ENCODE measurements around the gene ANKRD12.

The ANKRD12 gene

DNA sequence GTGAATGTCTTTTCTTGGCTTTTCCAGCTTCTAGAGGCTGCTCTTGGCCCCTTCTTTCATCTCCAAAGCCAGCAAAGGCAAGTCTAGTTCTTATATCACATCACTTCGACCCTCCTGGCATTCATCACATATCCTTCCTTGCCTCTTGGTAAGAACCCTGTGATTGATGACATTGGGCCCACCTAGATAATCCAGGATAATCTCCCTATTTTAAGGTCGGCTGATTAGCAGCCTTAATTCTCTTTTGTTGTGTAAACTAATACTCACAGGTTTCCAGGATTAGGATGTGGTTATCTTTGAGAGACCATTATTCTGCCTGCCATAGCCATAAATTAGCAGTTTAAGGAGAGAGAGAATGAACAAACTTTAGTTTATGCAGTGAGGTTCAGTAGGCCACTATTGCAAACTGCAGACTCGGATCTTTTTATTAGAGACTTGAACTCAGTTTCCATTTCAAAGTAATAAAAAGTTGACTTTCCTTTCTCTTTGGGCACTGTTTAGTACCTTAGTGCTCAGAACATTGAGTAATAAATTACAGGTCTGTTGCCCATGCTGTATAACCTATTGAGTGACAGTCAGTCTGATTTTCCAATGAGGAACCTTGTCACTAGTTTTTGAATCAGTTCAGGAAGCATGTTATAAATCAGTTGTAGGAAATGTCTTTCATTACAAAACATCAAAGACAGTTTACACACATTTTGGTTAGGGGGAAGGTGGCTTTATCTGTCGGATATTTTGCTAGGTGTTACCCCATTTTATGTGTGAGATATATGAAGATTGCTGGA lies 29.6 kb upstream of the ANKRD12 start:
- DNase-seq (ENCODE audit: low read depth), result no peak

DNA sequence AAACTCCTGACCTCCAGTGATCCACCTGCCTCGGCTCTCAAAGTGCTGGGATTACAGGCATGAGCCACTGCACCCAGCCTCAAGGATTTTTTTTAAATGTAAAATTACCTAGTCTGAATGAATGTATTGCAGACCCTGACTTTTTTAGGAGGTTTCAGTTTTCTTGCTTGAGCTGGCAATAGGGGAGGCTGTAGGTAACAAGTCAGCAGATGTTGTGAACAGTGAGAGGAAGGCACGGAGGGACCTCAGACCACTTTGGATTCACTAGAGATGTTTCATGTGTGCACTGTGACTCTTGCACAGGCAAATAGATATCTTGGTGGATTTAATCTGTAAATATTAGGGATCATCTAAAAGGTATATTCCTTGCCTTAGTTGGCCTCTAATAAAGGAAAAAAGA lies 27.7 kb upstream of the ANKRD12 start:
- DNase-seq (ENCODE audit: low read depth), result no peak

DNA sequence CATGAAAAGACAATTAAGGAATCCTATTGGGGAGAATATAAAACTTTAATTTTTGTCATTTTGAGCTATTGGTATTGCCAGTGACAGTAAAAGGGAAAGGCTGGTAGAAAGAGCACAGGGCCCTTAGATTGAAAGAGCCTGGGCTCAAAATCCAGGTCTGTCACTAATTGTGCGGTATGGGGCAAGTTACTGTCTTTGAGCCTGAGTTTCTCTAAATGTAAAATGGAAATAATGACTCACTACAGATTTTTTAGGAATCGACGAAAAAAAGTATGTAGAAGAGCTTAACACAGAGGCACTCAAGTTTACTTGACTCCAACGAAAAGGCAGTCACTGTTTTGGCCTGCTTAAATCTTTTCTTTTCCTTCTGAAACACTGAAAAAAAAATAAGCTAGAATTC lies 27.1 kb upstream of the ANKRD12 start:
- no peak for DNase-seq (ENCODE audit: low read depth)

DNA sequence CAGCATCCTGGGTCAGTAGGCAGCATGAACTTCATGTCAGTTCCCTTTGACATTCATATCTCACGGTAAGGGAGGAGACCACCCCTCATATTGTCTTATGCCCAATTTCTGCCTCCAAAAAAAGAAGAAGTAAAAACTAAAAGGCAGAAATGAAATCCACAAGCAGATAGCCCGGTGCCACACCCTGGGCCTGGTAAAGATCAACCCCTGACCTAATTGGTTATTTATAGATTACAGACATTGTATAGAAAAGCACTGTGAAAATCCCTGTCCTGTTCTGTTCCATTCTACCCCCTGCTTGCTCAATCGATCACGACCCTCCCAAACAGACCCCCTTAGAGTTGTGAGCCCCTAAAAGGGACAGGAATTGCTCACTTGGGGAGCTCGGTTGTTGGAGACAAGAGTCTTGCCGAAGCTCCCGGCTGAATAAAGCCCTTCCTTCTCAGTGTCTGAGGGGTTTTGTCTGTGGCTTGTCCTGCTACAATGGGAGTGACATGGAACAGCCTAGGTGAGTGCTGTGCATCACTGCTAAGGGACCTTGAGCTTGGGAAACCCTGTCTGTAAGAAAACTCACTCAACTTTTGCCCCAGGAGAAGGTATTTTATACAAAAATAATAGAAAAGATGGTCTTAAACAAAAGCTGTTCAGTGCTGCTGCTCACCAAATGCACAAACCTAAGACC lies 23.0 kb upstream of the ANKRD12 start:
- DNase-seq (ENCODE audit: low read depth), result no peak

DNA sequence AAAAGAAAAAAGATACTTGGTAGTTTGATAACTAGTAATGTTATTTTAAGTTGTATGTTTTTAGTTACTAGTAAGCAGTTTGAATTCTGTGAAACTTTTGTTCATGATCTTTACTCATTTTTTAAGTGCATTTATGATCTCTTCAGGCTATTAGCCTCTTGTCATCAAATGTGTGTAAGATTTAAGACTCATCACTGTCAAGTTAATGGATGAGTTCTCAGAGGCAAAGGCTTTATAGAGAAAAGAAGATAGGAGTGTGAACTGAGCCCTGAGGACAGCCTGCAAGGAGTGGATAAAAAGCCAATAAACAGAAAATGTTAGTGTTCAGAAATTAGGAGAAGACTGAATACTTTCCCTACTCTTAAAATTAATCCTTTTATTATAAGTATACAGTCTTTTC lies 20.6 kb upstream of the ANKRD12 start:
- DNase-seq (ENCODE audit: low read depth), result no peak

DNA sequence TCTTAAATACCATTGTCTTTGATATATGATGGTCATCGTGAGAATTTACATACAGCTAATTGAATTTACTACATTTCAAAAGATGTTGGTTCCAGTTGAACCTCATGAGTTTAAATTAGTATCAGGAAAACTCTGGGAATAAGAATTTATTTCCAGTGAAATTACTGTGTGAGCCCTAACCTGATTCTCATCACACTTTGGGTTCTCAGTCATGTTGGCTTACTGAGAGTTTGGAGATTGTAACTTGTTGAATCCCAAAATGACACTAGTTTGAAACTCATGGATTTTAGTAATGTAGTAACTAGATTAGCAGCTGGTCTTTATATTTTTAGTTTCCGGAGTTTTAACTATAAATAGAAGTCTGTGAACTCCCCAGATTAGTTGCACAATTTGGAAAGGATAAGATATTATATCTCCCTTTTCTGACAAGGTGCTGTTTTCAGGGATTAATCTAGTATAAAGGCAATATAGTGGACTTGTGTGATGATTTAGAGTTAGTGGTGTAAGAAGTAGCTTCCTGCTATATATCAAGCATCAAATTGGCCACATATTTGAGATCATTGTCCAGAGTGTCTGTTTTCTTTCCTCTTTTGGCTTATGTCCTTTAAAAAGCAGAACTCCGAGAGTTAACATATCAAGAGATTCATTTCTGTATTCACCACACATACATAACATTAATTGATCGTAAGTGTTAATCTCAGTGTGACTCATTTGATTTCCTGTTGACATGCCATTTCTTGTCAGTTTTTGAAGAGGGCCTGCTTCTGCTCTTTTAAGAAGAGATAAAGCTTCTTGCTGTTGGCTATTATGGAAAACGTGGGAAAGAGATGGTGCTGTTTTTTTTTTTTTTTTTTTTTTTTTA lies 18.4 kb upstream of the ANKRD12 start:
- no peak for DNase-seq (ENCODE audit: low read depth)

DNA sequence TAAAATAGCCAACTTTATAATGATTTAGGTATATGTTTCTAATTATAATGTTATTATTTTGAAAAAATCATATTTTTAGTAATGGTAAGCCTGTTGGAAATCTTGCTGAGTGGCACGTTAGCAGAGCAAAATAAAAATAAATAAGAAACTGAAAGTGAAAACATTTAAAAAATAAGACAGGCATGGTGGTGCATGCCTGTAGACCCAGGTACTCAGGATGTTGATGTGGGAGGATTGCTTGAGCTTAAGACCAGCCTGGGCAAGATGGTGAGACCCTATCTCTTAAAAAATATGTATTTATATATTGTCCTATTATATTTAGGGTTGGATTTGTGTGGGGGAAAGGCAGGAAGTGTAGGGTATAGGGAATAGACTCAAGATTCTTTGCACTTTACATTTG lies 15.8 kb upstream of the ANKRD12 start:
- DNase-seq (ENCODE audit: low read depth), result no peak

DNA sequence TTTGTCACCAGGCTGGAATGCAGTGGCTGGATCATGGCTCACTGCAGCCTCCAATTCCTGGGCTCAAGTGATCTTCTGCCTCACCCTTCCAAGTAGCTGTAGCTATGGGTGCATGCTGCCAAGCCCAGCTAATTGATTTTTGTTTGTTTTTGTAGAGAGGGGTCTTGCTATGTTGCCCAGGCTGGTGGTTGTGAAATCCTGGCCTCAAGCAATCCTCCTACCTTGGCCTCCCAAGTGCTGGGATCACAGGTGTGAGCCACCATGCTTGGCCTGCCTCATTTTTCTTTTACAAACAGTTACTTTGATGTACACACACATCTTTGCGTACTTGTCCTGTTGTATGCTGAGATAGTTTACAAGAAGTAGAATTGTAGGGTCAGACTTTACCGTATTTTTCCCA lies 13.1 kb upstream of the ANKRD12 start:
- no peak for DNase-seq (ENCODE audit: low read depth)

DNA sequence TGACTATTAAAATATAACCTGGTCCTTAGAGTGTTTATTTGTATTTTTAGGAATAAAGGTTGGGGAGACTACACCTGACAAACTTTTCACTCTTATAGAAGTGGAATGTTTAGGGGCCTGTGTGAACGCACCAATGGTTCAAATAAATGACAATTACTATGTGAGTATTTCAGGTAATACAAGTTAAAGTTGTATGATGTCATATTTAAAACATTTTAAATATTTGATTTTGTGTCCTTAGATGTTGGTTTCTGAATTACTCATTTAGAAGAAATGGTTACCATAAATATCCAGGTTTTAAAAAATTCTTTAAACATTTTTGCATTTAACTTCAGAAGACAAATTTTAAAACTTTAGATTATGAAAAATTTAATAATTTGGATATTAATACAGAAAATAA lies 11.8 kb upstream of the ANKRD12 start:
- no peak for DNase-seq (ENCODE audit: low read depth)

DNA sequence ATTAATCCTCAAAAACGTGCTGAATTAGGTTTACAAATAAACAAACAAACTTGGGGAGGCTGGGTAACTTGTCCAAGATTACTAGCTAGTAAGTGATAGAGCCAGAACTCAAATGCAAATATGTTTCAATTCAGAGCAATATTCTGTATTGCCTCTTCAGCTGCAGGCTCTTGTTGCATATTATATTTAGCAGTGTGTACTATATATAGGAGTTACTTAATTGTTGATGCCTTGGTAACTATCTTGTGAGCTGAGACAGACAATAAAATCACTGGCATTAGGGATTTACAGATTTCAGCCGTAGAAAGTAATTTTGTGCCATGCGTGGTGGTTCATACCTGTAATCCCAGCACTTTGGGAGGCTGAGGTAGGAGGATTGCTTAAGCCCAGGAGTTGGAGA lies 10.2 kb upstream of the ANKRD12 start:
- no peak for DNase-seq (ENCODE audit: low read depth)

DNA sequence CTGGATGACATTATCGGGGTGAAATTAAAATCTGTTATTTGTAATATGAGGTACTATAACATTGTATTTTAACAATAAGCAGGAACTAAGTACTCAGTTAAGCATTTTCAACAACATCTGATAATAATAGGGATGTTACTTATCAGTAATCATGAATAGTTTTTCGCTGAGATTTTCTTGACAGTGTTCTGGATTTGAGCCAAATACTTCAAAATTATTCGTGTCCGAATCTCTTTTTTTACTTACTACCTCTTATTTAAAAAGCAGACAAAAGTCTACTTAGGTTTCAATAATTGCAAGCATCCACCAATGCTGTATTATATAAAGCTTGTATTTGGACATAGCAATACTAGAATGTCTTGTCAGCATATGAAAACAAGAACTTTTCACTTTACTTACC lies 6.4 kb upstream of the ANKRD12 start:
- no peak for DNase-seq (ENCODE audit: low read depth)

DNA sequence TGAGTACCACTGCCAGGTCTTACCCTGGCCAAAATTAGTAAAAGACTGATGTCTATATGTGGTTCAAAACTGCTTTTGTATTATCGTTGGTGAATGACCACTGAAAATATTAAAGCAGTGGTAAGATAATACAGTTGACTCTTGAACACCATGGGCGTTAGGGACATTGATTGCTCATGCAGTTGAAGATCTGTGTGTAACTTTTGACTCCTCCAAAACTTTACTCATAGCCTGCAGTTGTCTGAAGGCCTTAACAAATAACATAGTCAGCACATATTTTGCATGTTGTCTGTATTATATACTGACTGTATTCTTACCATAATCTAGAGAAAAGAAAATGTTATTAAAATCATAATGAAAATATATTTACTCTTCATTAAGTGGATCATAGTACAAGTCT lies 5.8 kb upstream of the ANKRD12 start:
- no peak for DNase-seq (ENCODE audit: low read depth)

DNA sequence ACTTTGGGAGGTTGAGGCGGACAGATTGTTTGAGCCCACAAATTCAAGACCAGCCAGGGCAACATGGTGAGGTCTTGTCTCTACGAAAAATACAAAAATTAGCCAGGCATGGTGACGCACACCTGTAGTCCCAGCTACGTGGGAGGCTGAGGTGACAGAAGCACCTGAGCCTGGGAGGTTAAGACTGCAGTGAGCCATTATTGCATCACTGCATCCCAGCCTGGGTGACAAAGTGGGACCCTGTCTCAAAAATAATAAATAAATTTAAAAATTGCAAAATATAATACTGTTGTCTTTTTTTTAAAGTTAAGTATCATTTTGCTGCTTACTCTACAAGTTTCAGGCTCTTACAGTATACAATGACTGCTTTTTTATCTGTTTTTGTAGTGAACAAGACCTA lies 4.0 kb upstream of the ANKRD12 start:
- no peak for DNase-seq (ENCODE audit: low read depth)

DNA sequence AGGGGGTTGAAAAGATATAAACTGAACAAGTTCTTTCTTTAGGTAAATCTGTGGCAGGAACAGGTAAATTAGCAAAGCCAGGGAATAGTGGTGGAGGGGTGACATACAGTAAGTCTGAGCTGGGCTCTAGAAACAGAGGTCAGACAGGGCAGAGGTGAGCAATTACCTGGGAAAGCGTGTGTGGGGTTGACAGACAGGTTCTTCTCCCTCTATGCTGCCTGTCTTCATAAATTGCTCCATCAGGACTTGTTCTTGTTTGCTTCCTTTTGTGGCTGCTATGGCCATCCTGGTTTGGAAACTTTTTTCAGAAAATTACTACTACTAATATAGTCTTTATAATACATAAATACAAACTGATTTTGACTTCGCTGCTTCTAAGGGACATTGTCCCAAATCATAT lies 3.4 kb upstream of the ANKRD12 start:
- DNase-seq (ENCODE audit: low read depth), result no peak

DNA sequence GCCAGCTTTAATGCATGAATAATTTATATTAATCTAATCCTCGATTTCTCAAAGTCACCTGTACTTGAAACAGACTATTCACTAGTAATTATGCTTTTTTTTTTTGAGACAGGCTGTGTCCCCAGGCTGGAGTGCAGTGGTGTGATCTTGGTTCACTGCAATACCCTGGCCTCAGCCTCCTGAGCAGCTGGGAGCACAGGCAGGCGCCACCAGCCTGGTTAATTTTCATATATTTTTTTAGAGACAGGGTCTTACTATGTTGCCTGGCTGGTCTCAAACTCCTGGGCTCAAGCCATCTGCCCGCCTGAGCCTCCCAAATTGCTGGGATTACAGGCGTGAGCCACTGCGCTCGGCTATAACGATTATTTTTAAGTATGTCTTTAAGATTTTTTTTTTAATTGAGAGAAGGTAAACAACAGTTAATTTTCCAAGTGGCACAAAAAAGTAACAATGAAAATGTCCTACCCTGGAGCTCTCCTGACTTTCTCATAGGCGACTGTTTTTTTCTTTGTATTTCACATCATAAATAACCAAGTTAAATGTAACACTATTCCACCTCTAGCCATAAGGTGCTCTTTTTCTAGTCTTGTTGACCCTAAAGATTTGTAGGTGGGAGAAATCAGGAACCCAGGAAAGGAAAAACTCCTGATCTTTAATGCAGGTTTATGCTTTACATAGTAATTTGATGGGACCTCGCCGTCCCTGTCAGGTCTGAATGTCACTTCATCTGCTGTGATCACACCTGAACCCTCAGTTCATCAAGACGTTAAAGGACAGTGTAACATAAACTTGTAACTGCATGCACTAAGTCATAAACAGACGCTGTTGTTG lies 1.3 kb upstream of the ANKRD12 start:
- DNase-seq (ENCODE audit: low read depth), result no peak

DNA sequence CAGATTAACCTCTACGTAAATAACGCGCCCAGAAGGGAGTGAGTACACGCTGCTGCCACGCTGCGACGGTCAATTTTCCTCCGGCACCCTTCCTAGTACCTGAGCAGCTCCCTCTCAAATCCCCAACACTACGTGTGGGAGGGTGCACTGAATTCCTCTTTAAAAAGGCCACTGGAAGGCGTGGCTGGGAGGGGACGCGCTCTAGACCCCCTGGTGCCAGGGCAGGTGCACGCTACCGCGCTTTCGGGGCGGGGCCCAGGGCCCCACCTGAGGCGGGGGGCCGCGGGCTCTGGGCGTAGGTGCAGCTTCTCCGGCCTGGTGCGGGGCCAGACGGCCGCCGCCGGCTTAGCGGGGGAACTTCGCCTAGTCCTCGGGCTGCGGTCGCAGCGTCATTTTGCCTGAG lies 668 bp upstream of the ANKRD12 start:
- no peak for DNase-seq (ENCODE audit: low read depth)

DNA sequence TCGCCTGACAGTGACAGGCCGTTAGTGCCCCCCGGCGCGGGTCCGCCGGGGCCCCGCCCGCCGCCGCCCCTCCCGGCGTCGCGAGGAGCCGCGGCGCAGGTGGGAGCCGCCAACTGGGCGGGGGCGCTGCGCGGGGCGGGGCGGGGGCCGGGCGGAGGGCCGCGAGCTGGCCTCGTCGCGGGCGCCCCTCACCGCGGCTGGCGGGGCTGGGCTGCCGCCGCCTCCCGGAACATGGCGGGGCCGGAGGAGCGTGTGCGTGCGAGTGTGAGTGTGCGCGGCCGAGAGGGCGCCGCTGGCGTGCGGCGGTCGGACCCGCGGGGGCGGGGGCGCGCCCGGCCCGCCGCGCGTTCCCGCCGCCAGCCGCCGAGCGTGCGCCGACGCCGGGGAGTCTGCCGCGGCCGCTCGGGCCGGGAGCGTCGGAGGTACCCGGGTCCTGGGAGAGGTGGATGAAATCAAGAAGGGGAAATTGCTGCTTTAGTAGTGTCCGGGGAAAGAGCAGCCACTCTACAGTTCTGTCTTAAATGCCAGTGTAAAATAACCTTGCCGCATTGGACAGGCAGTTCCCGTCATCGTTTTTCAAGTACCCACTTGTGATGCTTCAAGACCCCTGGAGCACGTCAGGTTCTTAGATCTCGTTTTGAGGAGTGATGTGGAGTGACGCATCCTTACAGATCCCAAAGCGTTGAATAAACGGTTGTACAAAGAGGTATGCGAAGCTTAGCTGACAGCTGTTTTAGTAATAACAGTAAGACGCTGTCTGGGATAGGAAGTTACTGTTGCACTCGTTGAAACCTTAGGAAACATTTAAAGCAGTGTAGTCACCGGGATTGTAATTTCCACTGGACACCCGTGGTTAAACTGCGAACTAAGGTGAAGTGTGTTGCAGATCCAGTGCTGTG lies 836 bp downstream of the ANKRD12 start:
- DNase-seq (ENCODE audit: low read depth), result peak; percentile 49

DNA sequence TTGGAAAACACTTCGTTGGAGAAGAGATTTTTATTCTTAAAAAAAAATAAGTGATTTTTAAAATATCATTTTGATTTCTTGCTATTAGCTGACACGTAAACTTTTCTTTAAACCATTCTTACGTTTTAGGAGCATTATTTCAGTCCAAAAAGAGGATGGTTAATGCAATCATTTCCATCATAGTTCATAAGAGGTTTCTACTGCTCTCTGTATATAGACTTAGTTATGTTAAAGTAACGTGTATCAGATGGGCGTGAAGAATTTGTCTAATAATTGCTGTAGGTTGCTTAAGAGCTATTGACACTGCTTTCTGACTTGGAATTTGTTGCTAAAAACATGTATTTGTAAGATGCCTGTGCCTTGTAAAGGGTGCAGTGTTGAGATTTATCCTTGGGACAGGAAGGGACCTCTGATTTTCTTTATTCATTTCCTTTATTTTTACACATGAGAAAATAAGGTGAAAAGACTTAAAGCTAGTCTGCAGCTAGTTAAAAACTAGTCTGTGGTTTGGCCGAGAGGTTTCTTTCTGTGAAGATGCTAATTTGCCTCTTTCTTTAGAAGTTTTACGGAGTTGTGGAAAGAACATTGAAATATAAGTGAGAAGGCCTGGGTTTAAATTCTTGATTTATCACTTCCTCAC lies 2.9 kb downstream of the ANKRD12 start:
- DNase-seq (ENCODE audit: low read depth), result no peak

DNA sequence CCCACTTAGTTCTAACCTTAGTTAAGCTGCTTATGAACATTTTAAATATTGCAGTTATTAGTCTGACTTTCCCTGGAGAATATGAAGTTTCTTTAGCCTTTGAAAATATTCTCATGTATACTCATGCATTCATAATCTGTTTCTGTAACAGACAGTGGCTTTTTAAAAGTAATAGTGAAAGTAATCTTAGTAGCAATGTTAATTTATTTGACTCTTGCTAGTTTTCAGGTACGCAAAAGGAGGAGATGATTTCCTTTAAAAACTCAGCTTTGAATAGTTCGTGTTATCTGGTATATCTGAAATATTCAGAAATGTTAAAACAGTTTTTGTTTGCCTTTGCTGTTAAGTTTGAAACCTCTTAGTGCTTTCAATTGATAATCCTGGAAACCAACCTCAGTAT lies 3.8 kb downstream of the ANKRD12 start:
- no peak for DNase-seq (ENCODE audit: low read depth)

DNA sequence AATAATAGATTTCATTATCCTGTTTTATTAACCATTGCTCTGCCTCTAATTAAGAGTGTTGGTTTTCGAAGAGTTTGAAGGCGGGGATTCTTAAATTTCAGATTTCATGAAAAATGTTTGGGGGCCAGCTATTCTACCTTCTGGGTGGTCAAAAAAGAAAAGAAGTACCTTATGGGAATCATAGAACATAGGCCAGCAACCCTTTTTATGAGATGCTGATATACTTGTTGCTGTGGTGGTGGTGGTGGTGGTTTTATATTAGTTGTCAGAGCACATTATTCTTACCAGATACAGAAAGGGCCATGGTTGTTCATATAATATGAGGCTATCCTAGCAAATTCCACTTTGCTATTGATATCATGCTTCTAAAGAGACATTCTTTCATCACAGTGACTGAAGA lies 4.4 kb downstream of the ANKRD12 start:
- no peak for DNase-seq (ENCODE audit: low read depth)

DNA sequence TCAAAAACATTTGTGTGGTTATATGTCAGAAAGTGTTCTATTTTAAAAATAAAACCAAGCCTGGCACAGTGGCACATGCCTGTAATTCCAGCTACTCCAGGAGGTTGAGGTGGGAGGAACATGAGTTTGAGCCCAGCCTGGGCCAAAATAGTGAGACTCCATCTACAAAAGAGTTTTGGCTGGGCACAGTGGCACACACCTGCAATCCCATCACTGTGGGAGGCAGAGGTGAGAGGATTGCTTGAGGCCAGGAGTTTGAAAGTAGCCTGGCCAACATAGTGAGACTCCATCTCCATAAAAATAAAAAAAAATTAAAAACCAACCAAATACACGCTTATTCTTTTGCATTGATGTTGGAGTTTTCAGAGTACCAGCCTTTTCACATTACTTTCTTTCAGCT lies 9.6 kb downstream of the ANKRD12 start:
- no peak for DNase-seq (ENCODE audit: low read depth)

Measured in stimulated activated CD4-positive, alpha-beta T cell treated with anti-CD3 and anti-CD28 coated beads, Interleukin-2, amount 100 ng/mL, for 4 hours (primary cell).